ENCODE measurements around the gene EBLN2.

DNA sequence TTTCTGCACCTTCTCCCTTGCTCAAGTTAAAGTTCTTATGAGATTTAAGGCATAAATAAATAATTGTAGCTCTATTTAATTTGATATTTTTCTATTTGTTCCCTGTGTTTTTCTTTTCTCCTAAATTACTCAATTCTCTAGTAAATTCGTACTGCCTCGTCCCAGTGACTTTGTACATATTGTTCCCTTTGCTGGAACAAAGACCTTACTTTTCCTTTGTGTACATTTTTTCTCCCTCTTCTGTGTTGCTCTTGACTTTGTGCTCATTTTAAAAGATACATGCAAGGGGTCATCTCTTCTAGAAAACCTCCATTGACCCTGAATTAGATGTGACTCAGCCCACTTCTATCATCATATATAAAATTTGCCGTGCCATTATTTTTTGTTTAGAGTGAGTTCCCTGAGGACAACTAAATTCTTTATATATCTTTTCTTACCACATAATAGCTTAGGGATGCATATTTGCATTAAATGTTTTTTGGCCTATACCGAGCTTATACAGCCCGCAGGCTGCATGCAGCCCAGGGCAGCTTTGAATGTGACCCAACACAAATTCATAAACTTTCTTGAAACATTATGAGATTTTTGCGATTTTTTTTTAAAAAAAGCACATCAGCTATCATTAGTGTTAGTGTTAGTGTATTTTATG, 35.2 kb upstream of the EBLN2 start:
- TF ChIP-seq, protein P1, sequence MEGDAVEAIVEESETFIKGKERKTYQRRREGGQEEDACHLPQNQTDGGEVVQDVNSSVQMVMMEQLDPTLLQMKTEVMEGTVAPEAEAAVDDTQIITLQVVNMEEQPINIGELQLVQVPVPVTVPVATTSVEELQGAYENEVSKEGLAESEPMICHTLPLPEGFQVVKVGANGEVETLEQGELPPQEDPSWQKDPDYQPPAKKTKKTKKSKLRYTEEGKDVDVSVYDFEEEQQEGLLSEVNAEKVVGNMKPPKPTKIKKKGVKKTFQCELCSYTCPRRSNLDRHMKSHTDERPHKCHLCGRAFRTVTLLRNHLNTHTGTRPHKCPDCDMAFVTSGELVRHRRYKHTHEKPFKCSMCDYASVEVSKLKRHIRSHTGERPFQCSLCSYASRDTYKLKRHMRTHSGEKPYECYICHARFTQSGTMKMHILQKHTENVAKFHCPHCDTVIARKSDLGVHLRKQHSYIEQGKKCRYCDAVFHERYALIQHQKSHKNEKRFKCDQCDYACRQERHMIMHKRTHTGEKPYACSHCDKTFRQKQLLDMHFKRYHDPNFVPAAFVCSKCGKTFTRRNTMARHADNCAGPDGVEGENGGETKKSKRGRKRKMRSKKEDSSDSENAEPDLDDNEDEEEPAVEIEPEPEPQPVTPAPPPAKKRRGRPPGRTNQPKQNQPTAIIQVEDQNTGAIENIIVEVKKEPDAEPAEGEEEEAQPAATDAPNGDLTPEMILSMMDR (IDR thresholded peaks at IDR 0.05), result no peak
- TF ChIP-seq EZH2 (IDR thresholded peaks at IDR 0.05), result no peak
- TF ChIP-seq EZH2phosphoT487 (IDR thresholded peaks at IDR 0.05), result no peak

Data from neural progenitor cell (in vitro differentiated cells).